SJSA1 (cell line): Measurements from ENCODE around the gene ADPRHL1. TPM values are rescaled to one million over a fixed set of nuclear protein-coding genes. Genes with fewer than 3 reads are reported as not detected.
"Not testable (repeated sequence)": the region's sequence is repeated elsewhere in the genome, so short reads cannot be mapped to it uniquely, and the experiment has no call there.

ENCODE experiments used
- DNase-seq, 2 experiments: peaks; one replicate each; pipeline ENCODE4 v3.0.0-alpha.2; 2015 to 2020; ENCODE audit warnings: low spot score in 2 of 2, low read depth in 1 of 2
- H3K27ac ChIP-seq: fragments of 250-450 bp; sonication (Bioruptor Pico); 2 replicates; pipeline ENCODE4 v1.5.1; 2020; ENCODE audit warnings: mild to moderate bottlenecking, moderate library complexity
- H3K27me3 ChIP-seq: fragments of 250-450 bp; sonication (Bioruptor Pico); replicated peaks from 2 replicates; pipeline ENCODE4 v1.5.1; 2020; ENCODE audit warnings: mild to moderate bottlenecking, moderate library complexity
- H3K36me3 ChIP-seq: fragments of 250-450 bp; sonication (Bioruptor Pico); 2 replicates; pipeline ENCODE4 v1.5.1; 2020; ENCODE audit warnings: mild to moderate bottlenecking
- H3K4me1 ChIP-seq: fragments of 250-450 bp; sonication (Bioruptor Pico); replicated peaks from 2 replicates; pipeline ENCODE4 v1.6.1; 2021; ENCODE audit warnings: mild to moderate bottlenecking
- H3K4me3 ChIP-seq: fragments of 250-450 bp; sonication (Bioruptor Pico); 2 replicates; pipeline ENCODE4 v1.5.1; 2020; ENCODE audit warnings: mild to moderate bottlenecking
- H3K9me3 ChIP-seq: fragments of 250-450 bp; sonication (Bioruptor Pico); replicated peaks from 2 replicates; pipeline ENCODE4 v1.5.1; 2020; ENCODE audit warnings: mild to moderate bottlenecking
- total RNA-seq: library from RNA; depleted of rRNA; stranded (reverse); fragments of >200 nt; shearing (Covaris generic); gene quantifications from 2 replicates; pipeline ENCODE4 v1.2.3, GENCODE V29; 2014

Gene ADPRHL1
- total RNA-seq, 1 experiment from 2014 or later: 10.5 TPM

DNA sequence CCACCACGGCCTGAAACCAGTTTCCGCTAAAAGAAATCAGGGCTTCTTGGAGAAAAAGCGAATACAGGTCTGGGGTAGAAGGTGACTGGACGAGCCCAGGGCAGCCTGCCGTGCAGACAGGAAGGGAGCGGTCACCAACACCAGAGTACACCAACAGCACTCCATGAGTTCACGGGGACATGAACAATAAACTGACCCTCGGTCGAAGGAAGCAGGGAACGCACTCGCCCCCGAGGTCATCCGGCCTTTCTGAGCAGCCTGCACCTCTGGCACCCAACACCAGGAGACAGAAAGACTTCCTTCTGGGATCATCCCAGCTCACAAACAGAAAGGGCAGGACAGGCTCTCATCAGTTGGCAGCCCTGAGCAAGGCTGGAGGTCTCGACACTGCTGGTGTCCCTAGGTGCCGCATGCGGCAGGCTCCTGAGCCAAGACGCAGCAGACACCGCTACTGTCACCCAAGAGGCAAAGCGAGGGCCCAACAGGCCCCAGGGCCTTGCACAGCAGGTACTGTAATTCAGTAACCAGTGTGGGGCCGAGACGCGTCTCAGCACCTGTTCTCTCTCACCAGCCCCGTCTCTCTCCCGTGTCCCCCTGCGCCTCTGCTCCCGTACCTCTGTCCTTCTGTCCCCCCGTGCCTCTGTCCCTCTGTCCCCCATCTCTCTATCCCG lies 19.2 kb upstream of the ADPRHL1 start:
- H3K27ac ChIP-seq: no peak overlapping the region
- peaks cover 27% of the 10 kb centered on the region for H3K36me3 ChIP-seq
- no peaks in the 10 kb centered on the region for H3K27me3 ChIP-seq
- H3K9me3 ChIP-seq: no peaks in the 10 kb centered on the region
- no peaks in the 10 kb centered on the region for H3K4me1 ChIP-seq
- no peak overlapping the region for H3K4me3 ChIP-seq
- no peak for DNase-seq

DNA sequence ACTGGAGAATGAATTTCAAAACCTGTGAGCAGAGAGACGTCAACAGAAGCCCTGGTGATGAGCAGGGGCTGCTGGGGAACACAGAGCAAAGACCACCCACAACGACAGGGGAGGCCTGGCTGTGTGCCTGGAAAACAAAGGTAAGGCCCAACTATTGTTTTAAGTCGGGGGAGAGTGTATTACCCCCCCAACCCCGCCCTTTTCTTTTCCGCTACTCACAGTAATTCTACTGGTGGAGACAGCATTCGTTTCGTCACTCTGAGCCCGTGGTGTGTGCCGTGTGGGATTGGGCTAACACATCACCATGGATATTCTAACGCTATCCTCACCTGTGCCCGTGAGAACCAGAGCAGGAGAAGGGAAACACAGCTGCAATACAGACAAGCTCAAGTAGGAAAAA lies 18.6 kb upstream of the ADPRHL1 start:
- Histone ChIP-seq H3K4me1 (no peaks in the 10 kb centered on the region), H3K27me3 (no peaks in the 10 kb centered on the region), H3K9me3 (no peaks in the 10 kb centered on the region), H3K27ac (no peak overlapping the region), H3K4me3 (no peak overlapping the region), H3K36me3 (peaks cover 28% of the 10 kb centered on the region)
- DNase-seq: peak in 1 of 2 experiments; percentile 10

DNA sequence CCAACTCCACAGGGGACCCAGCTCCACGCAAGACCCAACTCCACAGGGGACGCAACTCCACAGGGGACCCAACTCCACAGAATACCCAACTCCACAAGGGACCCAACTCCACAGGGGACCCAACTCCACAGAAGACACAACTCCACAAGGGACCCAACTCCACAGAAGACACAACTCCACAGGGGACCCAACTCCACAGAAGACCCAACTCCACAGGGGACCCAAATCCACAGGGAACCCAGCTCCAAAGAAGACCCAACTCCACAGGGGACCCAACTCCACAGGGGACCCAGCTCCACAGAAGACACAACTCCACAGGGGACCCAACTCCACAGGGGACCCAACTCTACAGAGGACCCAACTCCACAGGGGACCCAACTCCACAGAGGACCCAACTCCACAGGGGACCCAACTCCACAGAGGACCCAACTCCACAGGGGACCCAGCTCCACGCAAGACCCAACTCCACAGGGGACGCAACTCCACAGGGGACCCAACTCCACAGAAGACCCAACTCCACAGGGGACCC lies 17.4 kb upstream of the ADPRHL1 start:
- not testable (repeated sequence) for H3K27ac ChIP-seq

DNA sequence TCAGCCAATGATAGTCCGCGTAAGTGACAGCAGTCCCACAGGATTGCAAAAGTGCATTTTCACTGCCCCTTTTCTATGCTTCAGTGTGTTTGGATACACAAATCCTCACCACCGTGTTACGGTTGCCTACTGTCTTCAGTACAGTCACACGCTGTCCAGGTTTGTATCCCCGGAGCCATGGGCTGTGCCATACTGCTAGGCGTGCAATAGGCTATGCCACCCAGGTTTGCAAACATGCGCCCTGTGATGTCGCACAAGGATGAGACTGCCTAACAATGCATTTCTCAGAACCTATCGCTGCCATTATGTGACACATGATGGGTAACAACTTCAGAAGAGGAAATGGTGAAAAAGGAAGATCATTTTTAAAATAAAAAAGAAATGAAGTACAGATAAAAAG lies 16.8 kb upstream of the ADPRHL1 start:
- Histone ChIP-seq H3K4me3 (no peak overlapping the region), H3K9me3 (no peaks in the 10 kb centered on the region), H3K27ac (no peak overlapping the region), H3K36me3 (peaks cover 23% of the 10 kb centered on the region), H3K27me3 (no peaks in the 10 kb centered on the region), H3K4me1 (no peaks in the 10 kb centered on the region)
- DNase-seq: no peak

More for the DNA sequence above, 17.4 kb upstream of the ADPRHL1 start:
- H3K4me1 ChIP-seq, H3K27me3 ChIP-seq, DNase-seq, H3K9me3 ChIP-seq, H3K4me3 ChIP-seq: not testable (repeated sequence)
- peaks cover 27% of the 10 kb centered on the region for H3K36me3 ChIP-seq

DNA sequence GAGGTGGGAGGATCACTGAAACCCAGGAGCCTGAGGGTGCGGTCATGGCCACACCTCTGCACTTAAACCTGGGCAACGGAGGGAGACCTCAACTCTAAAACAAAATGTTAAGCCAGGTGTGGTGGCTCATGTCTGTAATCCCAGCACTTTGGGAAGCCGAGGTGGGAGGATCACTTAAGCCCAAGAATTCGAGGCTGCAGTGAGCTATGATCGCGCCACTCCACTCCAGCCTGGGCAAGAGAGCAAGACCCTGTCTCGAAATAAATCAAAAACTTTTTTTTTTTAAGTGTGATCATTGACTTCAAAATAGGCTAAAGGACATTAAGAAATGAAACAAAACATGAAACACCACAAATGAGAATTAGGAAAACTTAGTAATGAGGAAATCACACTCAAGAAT lies 16.3 kb upstream of the ADPRHL1 start:
- Histone ChIP-seq H3K4me3 (no peak overlapping the region), H3K36me3 (peaks cover 18% of the 10 kb centered on the region), H3K9me3 (no peaks in the 10 kb centered on the region), H3K4me1 (no peaks in the 10 kb centered on the region), H3K27ac (no peak overlapping the region), H3K27me3 (no peaks in the 10 kb centered on the region)
- DNase-seq: no peak

DNA sequence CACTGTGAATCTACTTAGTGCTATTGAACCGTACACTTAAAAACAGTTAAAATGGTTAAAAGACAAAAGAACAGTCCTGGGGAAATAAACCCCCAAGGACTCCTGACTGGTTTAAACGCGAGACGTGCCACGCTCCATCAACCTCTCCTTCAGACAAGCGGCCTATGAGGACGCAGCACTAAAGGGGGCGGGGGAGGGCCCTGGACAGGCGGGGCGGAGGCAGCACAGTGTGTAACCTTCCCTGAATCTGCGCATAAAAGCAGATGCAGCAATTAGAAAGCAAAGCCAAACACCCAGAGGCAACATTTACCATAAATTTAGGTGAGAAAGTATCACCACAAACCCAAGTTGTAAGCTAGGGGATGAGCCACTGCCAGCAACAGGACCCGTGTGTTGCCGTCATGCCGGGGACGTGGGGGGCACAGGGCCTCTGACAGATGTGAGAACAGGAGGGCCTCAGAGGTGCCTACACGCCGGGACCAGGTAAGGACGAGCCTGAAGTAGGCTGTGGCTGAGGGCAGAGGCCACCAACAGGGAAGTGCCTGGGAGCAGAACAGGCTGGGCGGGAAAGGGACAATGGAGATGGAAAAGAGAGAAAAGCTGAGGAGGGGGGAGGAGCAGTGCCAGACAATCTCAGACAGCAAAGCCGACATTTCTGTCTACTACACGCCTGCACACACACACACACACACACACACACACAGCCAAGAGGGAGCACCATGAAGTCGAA lies 15.3 kb upstream of the ADPRHL1 start:
- no peak overlapping the region for H3K27ac ChIP-seq
- peaks cover 13% of the 10 kb centered on the region for H3K36me3 ChIP-seq
- no peaks in the 10 kb centered on the region for H3K9me3 ChIP-seq
- H3K4me1 ChIP-seq: no peaks in the 10 kb centered on the region
- no peaks in the 10 kb centered on the region for H3K27me3 ChIP-seq
- no peak for DNase-seq
- H3K4me3 ChIP-seq: no peak overlapping the region

DNA sequence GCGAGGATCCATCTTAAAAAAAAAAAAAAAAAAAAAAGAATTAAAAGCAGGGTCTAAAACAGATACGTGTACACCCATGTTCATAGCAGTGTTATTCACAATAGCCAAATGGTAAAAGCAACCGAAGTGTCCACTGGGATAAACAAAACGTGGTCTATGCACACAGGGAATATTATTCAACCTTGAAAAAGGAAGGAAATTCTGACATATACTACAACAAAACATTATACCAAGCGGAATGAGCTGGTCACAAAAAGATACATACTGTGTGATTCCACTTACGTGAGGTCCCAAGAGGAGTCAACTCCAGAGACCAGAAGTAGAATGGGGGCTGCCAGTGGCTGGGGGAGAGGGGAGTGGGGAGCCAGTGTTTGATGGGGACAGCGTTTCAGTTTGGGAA lies 14.7 kb upstream of the ADPRHL1 start:
- no peak for DNase-seq
- Histone ChIP-seq H3K27me3 (no peaks in the 10 kb centered on the region), H3K4me3 (no peak overlapping the region), H3K4me1 (no peaks in the 10 kb centered on the region), H3K36me3 (peaks cover 13% of the 10 kb centered on the region), H3K27ac (no peak overlapping the region), H3K9me3 (no peaks in the 10 kb centered on the region)

DNA sequence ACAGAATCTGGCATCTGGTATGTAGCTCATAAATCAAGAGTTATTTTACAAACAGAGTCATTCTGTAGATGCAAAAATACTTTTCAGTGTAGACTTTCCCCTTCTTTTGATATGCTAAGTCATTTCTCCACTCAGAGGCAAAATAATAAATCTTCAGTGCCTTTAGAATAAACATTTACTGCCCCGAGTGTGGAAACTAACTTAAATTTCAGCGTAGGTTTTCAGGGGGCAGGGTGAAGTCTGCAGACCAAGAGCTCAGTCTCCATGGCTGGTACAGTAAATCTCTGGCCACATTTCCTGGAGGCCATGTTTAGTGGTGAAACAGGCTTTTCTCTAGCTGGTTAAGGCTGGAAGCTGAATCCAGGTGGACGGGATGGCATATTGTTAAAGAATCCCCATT lies 13.1 kb upstream of the ADPRHL1 start:
- no peak for DNase-seq
- Histone ChIP-seq H3K27me3 (no peaks in the 10 kb centered on the region), H3K4me1 (no peaks in the 10 kb centered on the region), H3K27ac (no peak overlapping the region), H3K36me3 (peaks cover 16% of the 10 kb centered on the region), H3K4me3 (no peak overlapping the region), H3K9me3 (no peaks in the 10 kb centered on the region)

DNA sequence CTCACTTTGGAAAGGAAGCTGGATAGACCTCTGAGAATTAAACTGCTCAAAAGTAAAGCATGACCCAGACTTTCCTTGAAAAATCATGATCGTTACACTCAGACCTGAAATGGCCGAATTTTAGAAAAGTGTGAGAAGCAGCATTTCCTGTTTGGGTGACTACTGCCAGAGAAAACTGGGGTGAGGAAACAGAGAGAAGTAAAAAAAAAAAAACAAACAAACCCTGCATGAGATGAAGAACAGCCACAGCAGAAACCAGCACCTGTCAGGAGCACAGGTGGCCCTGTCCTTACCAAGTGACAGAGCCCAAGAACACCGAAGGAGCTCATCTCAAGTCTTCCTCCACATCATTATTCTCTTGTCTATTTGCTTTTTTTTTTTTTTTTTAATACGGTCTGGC lies 12.0 kb upstream of the ADPRHL1 start:
- H3K27me3 ChIP-seq: no peaks in the 10 kb centered on the region
- H3K9me3 ChIP-seq: no peaks in the 10 kb centered on the region
- no peaks in the 10 kb centered on the region for H3K4me1 ChIP-seq
- no peak for DNase-seq
- no peak overlapping the region for H3K4me3 ChIP-seq
- H3K27ac ChIP-seq: no peak overlapping the region
- H3K36me3 ChIP-seq: peaks cover 25% of the 10 kb centered on the region

DNA sequence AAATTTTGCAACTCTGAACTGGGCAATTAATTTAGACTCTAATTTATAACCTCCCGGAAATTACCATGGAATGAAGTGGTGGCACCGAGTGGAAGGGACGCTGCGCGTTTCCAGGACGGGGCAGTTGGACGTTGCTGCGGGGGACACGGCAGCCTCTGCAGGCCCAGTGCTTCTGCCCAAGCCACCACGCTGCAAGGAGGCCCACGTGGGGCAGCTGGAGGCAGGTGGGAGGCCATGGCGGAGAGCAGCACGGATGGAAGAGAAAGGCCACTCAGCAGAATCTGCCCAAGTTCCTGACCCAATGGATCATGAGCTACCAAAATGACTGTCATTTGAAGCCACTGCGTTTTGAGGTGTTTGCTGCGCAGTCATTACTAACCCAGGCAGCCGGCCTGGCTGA lies 11.2 kb upstream of the ADPRHL1 start:
- Histone ChIP-seq H3K4me3 (no peak overlapping the region), H3K27me3 (no peaks in the 10 kb centered on the region), H3K36me3 (peaks cover 32% of the 10 kb centered on the region), H3K4me1 (no peaks in the 10 kb centered on the region), H3K9me3 (no peaks in the 10 kb centered on the region), H3K27ac (no peak overlapping the region)
- no peak for DNase-seq

DNA sequence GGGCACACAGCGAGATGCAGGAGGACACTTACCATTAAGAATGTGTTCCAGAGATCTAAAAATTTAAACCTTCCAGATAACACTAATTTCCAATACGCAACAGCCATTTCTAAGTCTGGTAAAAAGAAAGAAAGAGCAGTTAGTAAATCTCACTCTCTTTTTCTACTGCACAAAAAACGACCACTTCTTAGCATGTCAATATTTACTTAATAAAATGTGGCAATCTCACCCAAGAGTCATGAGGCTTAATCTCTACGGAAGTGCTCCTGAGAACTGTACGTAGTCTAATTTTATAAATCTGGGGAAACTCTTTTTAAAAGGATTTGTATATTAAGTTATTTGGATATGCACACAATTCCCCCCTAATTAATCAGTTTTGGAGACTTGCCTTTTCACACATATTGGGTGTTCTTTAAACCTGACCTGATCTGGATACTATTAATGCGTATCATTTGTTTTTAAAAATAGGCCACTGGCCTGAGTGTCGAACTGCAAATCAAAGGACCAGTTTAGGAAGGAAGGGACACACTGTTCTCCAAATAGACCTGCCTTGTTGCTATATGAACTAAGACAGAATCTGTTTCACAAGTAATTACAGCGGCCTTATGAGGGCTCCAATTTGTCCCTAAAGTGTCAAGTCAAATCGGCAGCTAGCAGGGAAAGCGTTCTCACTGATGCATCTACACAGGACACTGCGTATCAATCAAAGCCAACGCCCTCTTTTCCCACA lies 7.9 kb upstream of the ADPRHL1 start:
- no peaks in the 10 kb centered on the region for H3K9me3 ChIP-seq
- no peak overlapping the region for H3K4me3 ChIP-seq
- H3K4me1 ChIP-seq: no peaks in the 10 kb centered on the region
- no peak overlapping the region for H3K27ac ChIP-seq
- H3K36me3 ChIP-seq: peaks cover 47% of the 10 kb centered on the region
- no peaks in the 10 kb centered on the region for H3K27me3 ChIP-seq
- no peak for DNase-seq

DNA sequence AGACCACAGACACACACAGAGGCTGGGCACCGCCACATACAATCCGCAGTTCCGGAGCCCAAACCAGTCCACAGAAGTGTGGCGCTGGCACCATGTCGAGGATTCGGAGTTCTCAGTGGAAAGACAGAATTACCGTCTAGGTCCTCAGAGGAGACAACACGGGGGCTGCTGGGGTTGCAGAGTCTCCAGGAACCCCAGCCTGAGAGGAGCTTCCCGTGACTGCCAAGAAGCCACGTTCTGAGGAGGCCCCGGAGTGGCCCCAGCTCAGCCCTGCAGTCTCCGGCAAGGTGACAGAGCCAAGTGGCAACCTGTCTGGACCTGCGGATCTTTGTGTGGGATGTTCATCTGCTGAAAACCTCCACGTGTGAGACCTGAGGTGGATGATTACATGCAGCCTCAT lies 7.3 kb upstream of the ADPRHL1 start:
- no peak overlapping the region for H3K27ac ChIP-seq
- H3K9me3 ChIP-seq: no peaks in the 10 kb centered on the region
- H3K4me1 ChIP-seq: no peaks in the 10 kb centered on the region
- peaks cover 47% of the 10 kb centered on the region for H3K36me3 ChIP-seq
- H3K4me3 ChIP-seq: no peak overlapping the region
- H3K27me3 ChIP-seq: no peaks in the 10 kb centered on the region
- DNase-seq: no peak

DNA sequence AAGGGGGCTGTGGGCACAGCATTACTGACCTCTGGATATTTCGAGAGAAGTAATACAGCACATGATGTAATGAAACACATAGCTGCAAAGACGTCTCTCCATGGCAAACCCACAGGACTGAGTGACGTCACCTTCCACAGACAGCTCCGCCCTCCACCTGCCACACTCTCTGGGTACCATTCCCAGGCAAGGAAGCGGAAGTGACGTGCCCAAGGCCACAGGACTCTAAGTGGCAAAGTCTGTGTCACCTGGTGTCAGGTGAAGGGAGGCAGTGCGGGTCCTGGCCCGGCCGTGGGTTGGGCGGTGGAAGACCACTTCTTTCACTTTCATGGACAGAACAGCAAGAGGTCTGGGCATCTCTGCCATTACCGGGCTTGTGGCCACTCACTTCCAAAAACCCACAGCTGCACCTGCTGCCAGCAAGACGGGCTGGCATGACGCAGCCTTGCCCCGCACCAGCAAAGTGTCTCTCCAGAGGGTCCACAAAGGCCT lies 6.8 kb upstream of the ADPRHL1 start:
- Histone ChIP-seq H3K27me3 (no peaks in the 10 kb centered on the region), H3K4me3 (no peak overlapping the region), H3K9me3 (no peaks in the 10 kb centered on the region), H3K4me1 (no peaks in the 10 kb centered on the region), H3K27ac (no peak overlapping the region), H3K36me3 (peaks cover 47% of the 10 kb centered on the region)
- DNase-seq: no peak
